Measurements from ENCODE around the gene PDGFD.

DNA sequence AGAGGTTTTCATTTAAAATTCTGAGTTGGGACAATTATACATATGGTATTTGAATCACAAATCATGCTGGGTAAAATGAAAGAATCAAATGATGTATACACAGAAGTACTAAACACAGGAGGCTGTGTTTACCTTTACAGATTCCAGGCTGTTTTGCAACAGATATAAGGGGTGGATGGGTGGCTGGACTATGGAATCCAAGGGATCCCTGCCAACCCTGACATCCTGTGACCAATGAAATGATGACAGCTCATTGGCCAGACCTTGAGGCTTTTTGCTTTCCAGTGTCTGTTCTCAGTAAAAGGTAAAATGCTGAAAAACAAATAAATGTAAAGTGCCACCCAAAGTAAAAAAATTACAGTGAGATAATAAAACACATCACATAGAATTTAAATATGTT lies 130.8 kb downstream of the PDGFD start:
- TF ChIP-seq, protein P1, sequence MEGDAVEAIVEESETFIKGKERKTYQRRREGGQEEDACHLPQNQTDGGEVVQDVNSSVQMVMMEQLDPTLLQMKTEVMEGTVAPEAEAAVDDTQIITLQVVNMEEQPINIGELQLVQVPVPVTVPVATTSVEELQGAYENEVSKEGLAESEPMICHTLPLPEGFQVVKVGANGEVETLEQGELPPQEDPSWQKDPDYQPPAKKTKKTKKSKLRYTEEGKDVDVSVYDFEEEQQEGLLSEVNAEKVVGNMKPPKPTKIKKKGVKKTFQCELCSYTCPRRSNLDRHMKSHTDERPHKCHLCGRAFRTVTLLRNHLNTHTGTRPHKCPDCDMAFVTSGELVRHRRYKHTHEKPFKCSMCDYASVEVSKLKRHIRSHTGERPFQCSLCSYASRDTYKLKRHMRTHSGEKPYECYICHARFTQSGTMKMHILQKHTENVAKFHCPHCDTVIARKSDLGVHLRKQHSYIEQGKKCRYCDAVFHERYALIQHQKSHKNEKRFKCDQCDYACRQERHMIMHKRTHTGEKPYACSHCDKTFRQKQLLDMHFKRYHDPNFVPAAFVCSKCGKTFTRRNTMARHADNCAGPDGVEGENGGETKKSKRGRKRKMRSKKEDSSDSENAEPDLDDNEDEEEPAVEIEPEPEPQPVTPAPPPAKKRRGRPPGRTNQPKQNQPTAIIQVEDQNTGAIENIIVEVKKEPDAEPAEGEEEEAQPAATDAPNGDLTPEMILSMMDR (IDR thresholded peaks at IDR 0.05), result no peak
- TF ChIP-seq POLR2A (IDR thresholded peaks at IDR 0.05), result no peak
